ENCODE measurements around the gene QPCTL. TPM values are rescaled to one million over a fixed set of nuclear protein-coding genes. Genes with fewer than 3 reads are reported as not detected.
"Not testable (repeated sequence)": the region's sequence is repeated elsewhere in the genome, so short reads cannot be mapped to it uniquely, and the experiment has no call there.

The QPCTL gene
- total RNA-seq, 1 donor from 2014 or later = 9.1 TPM

DNA sequence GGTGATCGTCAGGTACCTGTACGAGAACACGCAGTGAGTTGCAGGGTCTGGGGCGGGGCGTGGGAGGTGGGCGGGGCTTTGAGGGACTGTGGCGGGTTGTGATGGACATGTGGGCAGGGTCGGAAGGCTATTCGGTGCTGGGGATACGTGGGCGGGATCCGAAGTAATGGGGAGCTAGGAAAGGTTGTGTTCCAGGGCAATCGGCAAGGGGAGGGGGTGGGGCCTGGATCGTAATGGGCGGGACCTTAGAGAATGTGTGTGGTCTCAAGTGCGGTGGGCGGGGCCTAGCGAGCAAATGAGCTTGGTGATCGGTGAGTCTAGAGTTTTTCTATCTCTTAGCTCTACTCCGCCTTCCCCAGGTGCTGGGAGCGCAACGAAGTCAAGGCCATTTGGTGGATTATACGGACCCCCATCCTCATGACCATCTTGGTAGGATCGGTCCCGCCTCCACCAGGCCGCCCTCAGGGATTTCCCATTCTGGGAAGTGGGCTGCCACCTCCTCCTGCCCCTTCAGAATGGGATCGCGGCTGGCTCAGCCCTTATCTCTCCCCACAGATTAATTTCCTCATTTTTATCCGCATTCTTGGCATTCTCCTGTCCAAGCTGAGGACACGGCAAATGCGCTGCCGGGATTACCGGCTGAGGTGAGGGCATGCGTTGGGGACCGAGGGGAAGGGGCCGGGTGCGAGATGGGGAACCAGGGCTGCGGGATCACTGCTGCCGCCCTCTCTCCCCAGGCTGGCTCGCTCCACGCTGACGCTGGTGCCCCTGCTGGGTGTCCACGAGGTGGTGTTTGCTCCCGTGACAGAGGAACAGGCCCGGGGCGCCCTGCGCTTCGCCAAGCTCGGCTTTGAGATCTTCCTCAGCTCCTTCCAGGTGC, 14.9 kb upstream of the QPCTL start:
- H3K36me3 Mint-ChIP-seq = no peaks in the 10 kb centered on the region
- no peaks in the 10 kb centered on the region for H3K9me3 Mint-ChIP-seq
- H3K27ac Mint-ChIP-seq = peak overlapping the region; percentile 92
- peaks cover 20% of the 10 kb centered on the region for H3K4me1 Mint-ChIP-seq
- peak overlapping the region; percentile 68 for H3K4me3 Mint-ChIP-seq
- TF ChIP-seq CTCF (IDR thresholded peaks at IDR 0.05; ENCODE audit: unreplicated experiment) = no peak
- peaks cover 13% of the 10 kb centered on the region for H3K27me3 Mint-ChIP-seq (ENCODE audit: low read depth)
- peak; percentile 75 to 81 for DNase-seq (ENCODE audit: low spot score in 2 of 2, unreplicated experiment in 2 of 2)

DNA sequence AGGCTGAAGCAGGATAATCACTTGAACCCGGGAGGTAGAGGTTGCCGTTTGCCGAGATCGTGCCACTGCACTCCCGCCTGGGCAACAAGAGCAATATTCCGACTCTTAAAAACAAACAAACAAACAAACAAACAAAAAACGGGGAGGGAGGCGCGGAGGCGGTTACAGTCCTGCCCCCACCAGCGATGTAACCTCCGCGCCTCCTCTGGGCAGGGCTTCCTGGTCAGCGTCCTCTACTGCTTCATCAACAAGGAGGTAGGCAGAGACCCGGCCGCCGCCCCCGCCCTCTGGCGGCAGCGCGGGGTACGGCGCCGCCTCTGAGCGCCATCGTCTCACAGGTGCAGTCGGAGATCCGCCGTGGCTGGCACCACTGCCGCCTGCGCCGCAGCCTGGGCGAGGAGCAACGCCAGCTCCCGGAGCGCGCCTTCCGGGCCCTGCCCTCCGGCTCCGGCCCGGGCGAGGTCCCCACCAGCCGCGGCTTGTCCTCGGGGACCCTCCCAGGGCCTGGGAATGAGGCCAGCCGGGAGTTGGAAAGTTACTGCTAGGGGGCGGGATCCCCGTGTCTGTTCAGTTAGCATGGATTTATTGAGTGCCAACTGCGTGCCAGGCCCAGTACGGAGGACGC, 11.0 kb upstream of the QPCTL start:
- peaks cover 3% of the 10 kb centered on the region for H3K27me3 Mint-ChIP-seq (ENCODE audit: low read depth)
- peak overlapping the region; percentile 72 for H3K4me3 Mint-ChIP-seq
- H3K4me1 Mint-ChIP-seq = peaks cover 17% of the 10 kb centered on the region
- peaks cover 14% of the 10 kb centered on the region for H3K36me3 Mint-ChIP-seq
- H3K27ac Mint-ChIP-seq = peak overlapping the region; percentile 96
- H3K9me3 Mint-ChIP-seq = no peaks in the 10 kb centered on the region
- DNase-seq (ENCODE audit: low spot score in 2 of 2, unreplicated experiment in 2 of 2) = peak; percentile 64 to 92
- TF ChIP-seq CTCF (IDR thresholded peaks at IDR 0.05; ENCODE audit: unreplicated experiment) = peak; percentile 99

DNA sequence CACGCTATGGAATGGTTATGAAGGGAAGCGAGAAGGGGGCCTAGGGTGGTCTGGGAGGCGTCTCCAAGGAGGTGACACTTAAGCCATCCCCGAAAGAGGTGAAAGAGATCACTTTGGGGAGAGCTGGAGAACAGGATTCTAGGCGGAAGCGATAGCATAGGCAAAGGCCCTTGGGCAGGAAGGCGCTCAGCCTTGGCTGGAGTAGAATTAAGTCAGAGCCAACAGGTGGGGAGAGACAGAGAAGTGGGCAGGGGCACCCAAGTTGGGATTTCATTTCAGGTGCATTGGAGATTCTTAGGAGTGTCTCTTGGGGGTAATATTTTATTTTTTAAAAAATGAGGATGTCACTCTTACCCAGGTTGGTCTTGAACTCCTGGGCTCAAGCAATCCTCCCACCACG, 10.3 kb upstream of the QPCTL start:
- Mint-ChIP-seq H3K27me3 (ENCODE audit: low read depth) (peaks cover 2% of the 10 kb centered on the region), H3K36me3 (peaks cover 18% of the 10 kb centered on the region), H3K27ac (peak overlapping the region; percentile 96), H3K9me3 (no peaks in the 10 kb centered on the region), H3K4me3 (peak overlapping the region; percentile 72), H3K4me1 (peaks cover 15% of the 10 kb centered on the region)
- DNase-seq (ENCODE audit: low spot score in 2 of 2, unreplicated experiment in 2 of 2) = no peak
- TF ChIP-seq CTCF (IDR thresholded peaks at IDR 0.05; ENCODE audit: unreplicated experiment) = no peak

DNA sequence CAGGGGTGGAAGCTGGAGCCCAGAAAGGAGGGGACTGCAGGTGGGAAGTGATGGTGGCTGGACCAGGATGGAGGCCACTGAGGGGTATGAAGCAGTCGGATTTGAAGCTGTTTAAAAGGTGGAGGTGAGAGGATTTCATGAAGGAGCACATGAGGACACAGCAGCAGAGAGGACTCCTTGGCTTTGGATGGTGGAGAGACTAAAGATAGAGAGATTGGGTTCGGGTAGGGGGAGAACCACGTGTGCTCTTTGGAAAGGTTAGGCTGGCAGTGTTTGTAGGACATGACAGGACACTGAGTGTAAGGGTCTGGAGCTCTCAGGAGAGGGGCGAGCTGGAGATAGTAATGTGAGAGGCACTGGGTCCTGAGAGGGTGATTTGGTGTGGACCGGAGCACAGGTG, 9.6 kb upstream of the QPCTL start:
- no peak overlapping the region for H3K4me3 Mint-ChIP-seq
- DNase-seq (ENCODE audit: low spot score in 2 of 2, unreplicated experiment in 2 of 2) = no peak
- peak overlapping the region; percentile 51 for H3K27ac Mint-ChIP-seq

DNA sequence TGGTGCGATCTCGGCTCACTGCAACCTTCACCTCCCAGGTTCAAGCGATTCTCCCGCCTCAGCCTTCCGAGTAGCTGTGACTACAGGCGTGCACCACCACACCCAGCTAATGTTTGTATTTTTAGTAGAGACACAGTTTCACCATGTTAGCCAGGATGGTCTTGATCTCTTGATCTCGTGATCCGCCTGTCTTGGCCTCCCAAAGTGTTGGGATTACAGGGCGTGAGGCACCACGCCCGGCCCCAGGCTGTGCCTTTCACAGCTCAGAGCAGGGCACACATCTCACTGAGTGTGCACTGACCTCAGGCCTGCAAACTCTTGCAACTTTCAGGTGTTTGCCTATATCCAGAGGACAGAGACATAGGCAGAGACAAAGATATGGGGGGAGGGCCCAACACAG, 7.4 kb upstream of the QPCTL start:
- H3K36me3 Mint-ChIP-seq = peaks cover 30% of the 10 kb centered on the region

More for the DNA sequence above, 9.6 kb upstream of the QPCTL start:
- Mint-ChIP-seq H3K4me1 (peaks cover 10% of the 10 kb centered on the region), H3K9me3 (no peaks in the 10 kb centered on the region), H3K36me3 (peaks cover 20% of the 10 kb centered on the region), H3K27me3 (ENCODE audit: low read depth) (no peaks in the 10 kb centered on the region)
- no peak for TF ChIP-seq CTCF (IDR thresholded peaks at IDR 0.05; ENCODE audit: unreplicated experiment)

GRCh38 chr19:45687599-45687998, 4.9 kb upstream of the QPCTL start:
- H3K9me3 Mint-ChIP-seq = no peaks in the 10 kb centered on the region
- no peak overlapping the region for H3K4me3 Mint-ChIP-seq

More for the DNA sequence above, 7.4 kb upstream of the QPCTL start:
- not testable (repeated sequence) for H3K4me3 Mint-ChIP-seq; H3K4me1 Mint-ChIP-seq; H3K9me3 Mint-ChIP-seq; H3K27me3 Mint-ChIP-seq (ENCODE audit: low read depth); DNase-seq (ENCODE audit: low spot score in 2 of 2, unreplicated experiment in 2 of 2); H3K27ac Mint-ChIP-seq

More at GRCh38 chr19:45687599-45687998, 4.9 kb upstream of the QPCTL start:
- peaks cover 30% of the 10 kb centered on the region for H3K36me3 Mint-ChIP-seq
- H3K27me3 Mint-ChIP-seq (ENCODE audit: low read depth) = no peaks in the 10 kb centered on the region
- TF ChIP-seq CTCF (IDR thresholded peaks at IDR 0.05; ENCODE audit: unreplicated experiment) = no peak
- peaks cover 8% of the 10 kb centered on the region for H3K4me1 Mint-ChIP-seq
- no peak overlapping the region for H3K27ac Mint-ChIP-seq
- DNase-seq (ENCODE audit: low spot score in 2 of 2, unreplicated experiment in 2 of 2) = no peak

Data from mesothelial cell of epicardium (in vitro differentiated cells).